SK-MEL-5 (cell line): ENCODE results near the gene GMDS. TPM values are rescaled to one million over a fixed set of nuclear protein-coding genes. Genes with fewer than 3 reads are reported as not detected.

ENCODE experiments used
- DNase-seq: peaks from one replicate; pipeline ENCODE4 v3.0.0-alpha.2; 2016; ENCODE audit warnings: low read depth, low spot score
- in situ Hi-C: cut with HindIII; loops from 2 replicates; pipeline ENCODE4 v1.10.0; 2016; ENCODE audit warnings: low sequenced_read_pairs, high pct_unique_total_duplicates, low pct_unique_long_range_greater_than_20kb
- total RNA-seq: library from RNA; depleted of rRNA; stranded (reverse); fragments of >200 nt; shearing (Covaris generic); gene quantifications from 2 replicates; pipeline ENCODE4 v1.2.3, GENCODE V29; 2014

Gene GMDS
- total RNA-seq, 1 experiment from 2014 or later: 23.6 TPM

DNA sequence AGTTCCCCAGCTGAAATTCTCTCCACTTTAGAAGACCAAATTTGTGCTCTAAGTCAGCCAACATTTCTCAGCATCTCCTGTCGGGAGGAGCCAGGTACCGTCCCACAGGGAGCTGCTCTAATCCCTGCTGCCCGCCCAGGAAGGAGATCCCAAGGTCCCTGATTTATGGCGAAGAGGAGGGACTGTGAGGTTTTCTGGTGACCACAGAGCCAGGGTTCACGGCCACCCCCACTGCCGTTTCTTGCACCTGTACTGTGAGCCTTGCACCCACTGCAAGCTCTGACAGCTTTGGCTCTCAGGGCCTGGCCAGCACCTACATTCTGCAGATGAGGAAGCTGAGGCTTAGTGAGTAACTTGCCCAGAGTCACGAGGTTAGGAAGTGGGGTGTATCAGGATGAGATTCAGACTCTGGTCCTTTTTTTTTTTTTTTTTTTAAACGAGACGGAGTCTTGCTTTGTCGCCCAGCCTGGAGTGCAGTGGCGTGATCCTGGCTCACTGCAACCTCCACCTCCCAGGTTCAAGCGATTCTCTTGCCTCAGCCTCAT is 600.8 kb downstream of the GMDS start:
- no peak for DNase-seq
- in situ Hi-C loops: loop anchor here (25.0 kb wide), 1 partner anchor 268 kb away; no protein-coding TSS in a partner anchor

GRCh38 chr6:1643830-1644445 is 601.5 kb downstream of the GMDS start:
- in situ Hi-C loops: loop anchor here (25.0 kb wide), 1 partner anchor 268 kb away; no protein-coding TSS in a partner anchor
- DNase-seq: no peak

- in situ Hi-C loops: loop anchor here (25.0 kb wide), 1 partner anchor 269 kb away; no protein-coding TSS in a partner anchor
- no peak for DNase-seq
Observed at GRCh38 chr6:1643111-1643510, 602.3 kb downstream of the GMDS start.

DNA sequence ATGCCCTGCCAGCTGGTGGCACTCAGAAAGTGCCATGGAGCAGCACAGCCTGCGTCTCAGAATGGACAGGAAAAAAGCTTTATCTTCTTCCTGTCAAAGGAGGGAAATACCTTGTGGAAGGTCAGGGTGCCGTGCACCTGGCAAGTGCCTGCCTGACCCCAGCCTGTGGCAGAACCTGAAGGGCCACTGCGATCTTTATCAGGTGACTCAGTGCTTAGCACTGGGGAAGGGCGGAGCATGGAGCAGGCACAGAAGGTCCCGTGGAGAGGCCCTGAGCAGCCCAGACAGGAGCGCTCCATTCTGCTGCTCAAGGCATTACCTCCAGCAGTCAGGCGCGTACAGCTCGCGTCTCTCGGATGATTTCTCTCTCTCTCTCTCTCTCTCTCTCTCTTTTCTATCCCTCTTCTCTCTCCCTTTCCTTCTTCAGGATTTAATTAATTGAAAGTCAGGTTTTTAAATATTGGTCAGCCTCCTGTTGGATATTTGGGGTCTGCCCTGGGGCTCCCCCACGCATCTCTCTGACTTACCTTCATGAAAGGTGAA is 604.0 kb downstream of the GMDS start:
- in situ Hi-C loops: loop anchor here (25.0 kb wide), 1 partner anchor 271 kb away; no protein-coding TSS in a partner anchor
- DNase-seq: no peak

- in situ Hi-C loops: loop anchor here (25.0 kb wide), 1 partner anchor 272 kb away; no protein-coding TSS in a partner anchor
Observed at GRCh38 chr6:1640476-1640875, 604.9 kb downstream of the GMDS start.

GRCh38 chr6:1639430-1639829 is 606.0 kb downstream of the GMDS start:
- DNase-seq: no peak
- in situ Hi-C loops: loop anchor here (25.0 kb wide), 1 partner anchor 273 kb away; no protein-coding TSS in a partner anchor

More at GRCh38 chr6:1640476-1640875, 604.9 kb downstream of the GMDS start:
- no peak for DNase-seq

GRCh38 chr6:1636971-1637871 is 608.2 kb downstream of the GMDS start:
- in situ Hi-C loops: loop anchor here (25.0 kb wide), 1 partner anchor 275 kb away; no protein-coding TSS in a partner anchor
- DNase-seq: no peak

DNA sequence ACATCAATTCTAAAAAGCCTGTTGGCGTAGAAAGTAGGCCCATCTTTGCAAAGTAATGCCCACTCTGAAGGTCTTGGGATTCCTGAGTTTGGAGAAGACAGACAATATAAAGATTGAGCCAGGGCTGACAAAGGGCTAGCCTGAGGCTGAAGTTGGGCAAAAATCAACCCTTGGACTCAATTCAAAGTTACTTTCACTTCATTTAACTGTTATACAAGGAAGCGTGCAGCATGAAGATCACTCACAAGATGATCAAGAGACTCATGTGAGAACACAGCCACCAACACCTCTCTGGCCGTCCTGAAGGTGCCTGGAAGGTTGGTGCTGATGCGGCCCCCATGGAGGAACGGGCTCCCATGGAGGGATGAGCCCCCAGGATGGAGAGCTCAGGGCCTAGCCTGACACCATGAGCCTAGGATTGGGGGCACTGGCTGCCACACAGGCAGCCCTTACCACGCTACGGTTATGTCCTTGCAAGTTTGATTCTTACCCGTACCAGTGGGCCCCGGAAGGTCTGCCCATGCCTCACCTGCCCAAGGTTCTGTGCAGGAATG is 609.1 kb downstream of the GMDS start:
- in situ Hi-C loops: loop anchor here (25.0 kb wide), 1 partner anchor 276 kb away; no protein-coding TSS in a partner anchor
- no peak for DNase-seq

GRCh38 chr6:1635305-1636010 is 609.9 kb downstream of the GMDS start:
- in situ Hi-C loops: loop anchor here (25.0 kb wide), 1 partner anchor 277 kb away; no protein-coding TSS in a partner anchor
- no peak for DNase-seq

DNA sequence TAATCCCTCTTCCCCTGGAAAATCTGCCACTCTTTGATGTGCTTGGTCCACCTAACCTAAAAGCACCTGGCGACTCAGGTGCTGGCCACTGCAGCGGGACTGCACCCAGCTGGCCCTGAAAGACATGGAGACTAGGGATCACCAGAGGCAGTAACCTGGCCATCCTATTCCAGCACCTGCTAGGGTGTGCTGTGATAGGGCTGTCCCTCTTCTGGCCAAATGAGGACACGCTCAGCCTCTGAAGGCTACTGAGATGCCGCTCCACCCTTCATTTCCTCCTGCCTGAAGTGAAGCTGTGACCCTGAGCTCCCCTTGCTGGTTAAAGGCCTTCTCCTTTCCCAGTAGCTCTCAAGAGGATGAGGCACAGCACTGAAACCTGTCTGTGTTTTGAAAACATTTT is 611.3 kb downstream of the GMDS start:
- no peak for DNase-seq
- in situ Hi-C loops: loop anchor here (25.0 kb wide), 1 partner anchor 278 kb away; no protein-coding TSS in a partner anchor

GRCh38 chr6:1633366-1634021 is 611.9 kb downstream of the GMDS start:
- DNase-seq: no peak
- in situ Hi-C loops: loop anchor here (25.0 kb wide), 1 partner anchor 279 kb away; no protein-coding TSS in a partner anchor

DNA sequence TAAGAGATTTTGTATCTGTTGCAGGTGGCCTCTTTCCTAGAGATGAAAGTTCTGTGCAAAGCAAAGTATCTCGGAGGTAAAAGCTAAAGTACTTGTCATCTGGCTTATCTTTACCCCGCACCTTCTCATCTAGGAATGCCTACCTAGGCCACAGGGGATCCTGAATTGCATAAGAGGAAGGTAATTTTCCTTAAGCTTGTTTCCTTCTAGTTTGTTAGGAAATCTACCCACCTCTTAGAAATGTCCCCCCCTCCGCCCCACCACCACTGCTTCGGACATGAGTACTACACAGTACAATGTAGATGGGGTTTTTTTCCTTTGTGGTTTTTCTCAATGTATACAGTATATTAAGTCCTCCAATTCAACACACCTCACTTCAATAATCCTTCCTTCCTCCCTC is 614.2 kb downstream of the GMDS start:
- DNase-seq: no peak
- in situ Hi-C loops: loop anchor here (25.0 kb wide), 1 partner anchor 281 kb away; no protein-coding TSS in a partner anchor

GRCh38 chr6:1630771-1631217 is 614.6 kb downstream of the GMDS start:
- no peak for DNase-seq
- in situ Hi-C loops: loop anchor here (25.0 kb wide), 1 partner anchor 282 kb away; no protein-coding TSS in a partner anchor

DNA sequence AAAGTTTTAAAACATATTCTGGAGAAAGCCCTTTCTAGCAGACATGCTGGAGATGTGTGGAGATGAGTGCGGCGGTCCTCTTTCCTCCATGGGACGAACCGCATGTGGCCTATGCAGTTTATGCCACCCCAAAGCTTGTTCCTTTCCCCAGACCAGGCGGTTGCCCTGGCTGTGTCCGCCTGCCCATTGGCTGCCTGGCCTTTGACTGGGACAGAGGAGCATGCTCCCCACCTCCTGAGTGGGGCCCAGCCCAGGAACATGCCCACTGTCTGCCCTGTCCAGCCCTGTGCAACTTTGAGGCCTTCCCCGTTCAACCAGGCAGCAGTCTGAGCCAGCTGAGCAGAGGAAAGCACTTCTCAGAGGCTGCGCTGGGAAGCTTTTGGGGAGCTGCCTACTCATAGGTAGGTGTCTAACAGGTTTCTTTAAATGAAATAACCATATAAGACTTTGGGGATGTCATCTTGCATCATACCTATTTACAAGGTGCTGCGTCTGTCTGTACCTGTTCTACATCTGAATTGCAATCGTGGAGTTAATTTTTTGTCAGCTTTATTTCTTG is 615.1 kb downstream of the GMDS start:
- in situ Hi-C loops: loop anchor here (25.0 kb wide), 1 partner anchor 282 kb away; no protein-coding TSS in a partner anchor
- DNase-seq: no peak

DNA sequence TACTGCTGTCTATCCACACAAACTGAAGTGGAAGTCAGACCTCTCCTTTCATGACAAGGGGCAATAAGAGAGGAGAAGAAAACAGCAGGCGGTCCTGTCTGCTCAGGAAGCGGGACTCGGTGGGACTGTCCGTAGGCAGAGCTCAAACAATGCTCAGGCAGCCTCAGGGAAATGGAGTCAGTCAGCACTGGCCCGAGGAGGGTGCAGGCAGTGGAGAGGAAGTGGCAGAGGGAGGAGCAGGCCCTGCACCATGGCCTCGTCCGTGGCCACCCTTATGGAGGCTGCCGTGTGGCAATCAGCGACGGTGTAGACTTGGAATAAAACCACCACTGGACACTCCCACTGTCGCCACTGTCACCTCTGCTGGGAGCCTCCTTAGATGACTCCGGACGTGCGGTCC is 616.1 kb downstream of the GMDS start:
- DNase-seq: no peak
- in situ Hi-C loops: loop anchor here (25.0 kb wide), 1 partner anchor 283 kb away; no protein-coding TSS in a partner anchor
